Stimulated activated CD4-positive, alpha-beta T cell treated with anti-CD3 and anti-CD28 coated beads, Interleukin-12 subunit alpha, Interleukin-12 subunit beta, amount 100 ng/mL, for 4 hours (primary cell): Measurements from ENCODE around the gene GAPDH.
A peak's percentile ranks its signal among the peaks of the same experiment; 100 is the strongest.
"Not testable (repeated sequence)": the region's sequence is repeated elsewhere in the genome, so short reads cannot be mapped to it uniquely, and the experiment has no call there.

Experiments
- DNase-seq: peaks from one replicate; pipeline ENCODE4 v3.0.0-alpha.2; 2020

The GAPDH gene

GRCh38 chr12:6547987-6548386 lies 13.7 kb downstream of the GAPDH start:
- DNase-seq, result no peak

DNA sequence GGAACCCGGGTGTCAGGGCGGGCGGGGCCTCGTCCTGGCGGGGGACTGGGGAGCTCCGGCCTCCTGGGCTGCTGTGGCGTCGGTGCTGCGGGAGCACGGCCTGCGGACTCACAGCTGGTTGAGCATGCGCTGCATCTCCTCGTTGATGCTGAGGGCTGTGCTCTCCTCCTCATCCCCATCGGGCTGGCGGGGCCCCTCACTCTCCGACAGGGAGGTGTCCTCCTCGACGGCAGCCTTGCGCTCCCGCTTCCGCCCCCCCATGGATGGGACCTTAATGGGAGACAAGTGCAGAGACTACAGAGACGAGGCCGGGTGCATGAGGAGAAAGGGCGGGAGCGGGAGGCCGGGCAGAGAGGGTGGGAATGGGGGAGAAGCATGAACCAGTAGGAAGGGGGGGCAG lies 14.2 kb downstream of the GAPDH start:
- no peak for DNase-seq

DNA sequence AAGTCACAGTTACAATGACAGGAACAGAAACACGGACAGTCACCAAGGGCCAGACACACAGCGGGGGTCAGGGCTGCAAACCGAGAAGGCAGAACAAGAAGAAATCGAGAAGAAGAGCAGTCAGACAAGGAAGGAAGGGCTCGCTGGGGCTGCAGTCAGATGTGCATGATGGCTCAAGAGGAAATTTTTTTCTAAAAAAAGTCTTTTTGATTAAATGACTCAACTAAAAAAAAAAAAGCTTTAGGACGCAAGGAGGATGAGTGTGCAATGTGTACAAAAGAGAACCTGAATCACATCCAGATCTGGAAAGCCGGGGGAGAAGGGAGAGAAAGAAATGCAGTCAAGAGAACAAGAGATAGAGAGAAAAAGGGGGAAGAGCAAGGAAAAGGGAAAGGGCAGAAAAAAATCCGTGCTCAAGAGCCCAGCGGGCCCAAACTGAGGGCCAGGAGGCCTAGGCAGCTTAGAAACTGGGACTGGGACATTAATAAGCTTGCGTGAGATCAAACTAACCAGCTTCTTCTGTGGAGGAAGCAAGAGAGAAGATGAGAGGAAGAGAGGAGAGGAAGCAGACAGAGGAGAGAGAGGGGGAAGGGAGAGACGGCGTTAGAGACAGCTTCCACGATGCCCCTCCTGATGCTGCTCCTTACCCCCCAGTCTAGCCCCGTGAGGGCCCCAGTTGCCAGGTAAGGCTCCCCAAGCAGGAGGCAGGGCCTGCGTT lies 14.8 kb downstream of the GAPDH start:
- DNase-seq, result no peak

DNA sequence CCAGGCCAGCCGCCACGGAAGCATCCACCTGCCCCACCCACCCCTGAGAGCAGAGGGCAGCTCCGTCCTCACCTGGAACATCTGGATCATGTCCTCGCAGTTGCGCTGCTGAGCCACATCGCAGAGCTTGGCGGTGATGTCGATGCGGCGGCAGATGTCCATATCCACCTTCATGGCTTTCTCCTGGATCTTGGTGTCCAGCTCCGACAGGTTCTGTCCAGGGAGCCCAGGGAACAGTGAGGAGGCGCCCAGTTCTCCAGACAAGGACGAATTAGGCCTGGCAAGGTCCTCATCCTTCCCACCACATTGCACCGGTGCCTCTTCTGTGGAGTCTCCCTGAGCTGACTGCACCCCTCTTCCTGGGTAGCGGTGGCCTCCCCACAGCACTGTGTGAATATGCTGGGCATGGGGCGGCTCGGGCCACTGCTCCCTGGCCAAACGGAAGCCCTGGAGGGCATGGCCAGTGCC lies 15.4 kb downstream of the GAPDH start:
- DNase-seq, result no peak

- no peak for DNase-seq
Measured at GRCh38 chr12:6550294-6551062, 16.2 kb downstream of the GAPDH start.

DNA sequence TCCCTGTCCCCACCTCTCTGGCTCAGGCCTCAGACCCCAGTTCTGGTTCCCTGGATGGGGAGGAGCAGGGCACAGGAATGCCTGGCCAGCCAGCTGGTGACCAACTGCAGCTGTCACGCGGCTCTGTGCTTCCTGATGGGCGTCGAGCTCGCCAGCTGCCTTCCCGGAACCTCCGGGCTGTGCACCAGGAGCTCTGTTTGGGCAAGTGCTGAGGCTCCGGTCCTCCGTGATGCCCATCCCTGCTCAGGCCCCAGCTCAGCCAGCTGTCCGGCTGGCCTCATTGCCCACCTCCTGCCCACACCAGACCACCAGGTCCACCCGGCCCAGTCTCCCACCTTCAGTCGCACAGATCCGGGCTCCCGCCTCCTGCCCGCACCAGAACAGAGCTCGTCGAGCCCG lies 16.7 kb downstream of the GAPDH start:
- DNase-seq, result no peak

DNA sequence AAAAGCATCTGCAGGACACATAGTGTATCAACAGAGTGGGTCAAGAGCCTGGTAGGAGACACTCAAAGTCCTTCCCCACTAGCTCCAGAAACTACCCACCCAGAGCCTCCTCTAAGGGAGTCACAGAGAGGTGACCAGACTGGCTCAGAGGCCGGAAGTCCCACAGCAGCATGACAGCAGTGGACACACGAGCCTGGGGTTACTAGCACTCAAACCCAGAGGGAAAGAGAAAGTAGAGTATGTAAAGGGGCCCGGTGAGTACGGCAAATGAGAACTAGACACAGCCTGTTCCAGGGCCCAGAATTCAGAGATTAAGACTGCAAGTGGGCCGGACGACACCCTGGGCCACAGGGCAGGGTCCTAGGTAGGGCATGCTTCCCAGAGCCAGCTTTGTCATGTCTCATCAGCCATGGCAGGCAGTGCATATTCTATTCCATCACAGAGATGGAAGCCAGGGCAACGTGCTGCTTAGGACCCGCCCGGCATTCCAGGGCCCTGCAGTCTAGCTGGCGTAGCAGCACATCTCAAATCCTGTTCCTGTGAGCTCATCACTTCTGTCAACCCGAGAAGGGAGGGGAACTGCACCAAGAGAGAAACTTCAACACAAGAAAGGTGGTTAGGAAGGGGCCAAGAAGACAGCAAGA lies 17.3 kb downstream of the GAPDH start:
- DNase-seq, result no peak

GRCh38 chr12:6552140-6552551 lies 17.8 kb downstream of the GAPDH start:
- no peak for DNase-seq

GRCh38 chr12:6553051-6553868 lies 18.9 kb downstream of the GAPDH start:
- no peak for DNase-seq

DNA sequence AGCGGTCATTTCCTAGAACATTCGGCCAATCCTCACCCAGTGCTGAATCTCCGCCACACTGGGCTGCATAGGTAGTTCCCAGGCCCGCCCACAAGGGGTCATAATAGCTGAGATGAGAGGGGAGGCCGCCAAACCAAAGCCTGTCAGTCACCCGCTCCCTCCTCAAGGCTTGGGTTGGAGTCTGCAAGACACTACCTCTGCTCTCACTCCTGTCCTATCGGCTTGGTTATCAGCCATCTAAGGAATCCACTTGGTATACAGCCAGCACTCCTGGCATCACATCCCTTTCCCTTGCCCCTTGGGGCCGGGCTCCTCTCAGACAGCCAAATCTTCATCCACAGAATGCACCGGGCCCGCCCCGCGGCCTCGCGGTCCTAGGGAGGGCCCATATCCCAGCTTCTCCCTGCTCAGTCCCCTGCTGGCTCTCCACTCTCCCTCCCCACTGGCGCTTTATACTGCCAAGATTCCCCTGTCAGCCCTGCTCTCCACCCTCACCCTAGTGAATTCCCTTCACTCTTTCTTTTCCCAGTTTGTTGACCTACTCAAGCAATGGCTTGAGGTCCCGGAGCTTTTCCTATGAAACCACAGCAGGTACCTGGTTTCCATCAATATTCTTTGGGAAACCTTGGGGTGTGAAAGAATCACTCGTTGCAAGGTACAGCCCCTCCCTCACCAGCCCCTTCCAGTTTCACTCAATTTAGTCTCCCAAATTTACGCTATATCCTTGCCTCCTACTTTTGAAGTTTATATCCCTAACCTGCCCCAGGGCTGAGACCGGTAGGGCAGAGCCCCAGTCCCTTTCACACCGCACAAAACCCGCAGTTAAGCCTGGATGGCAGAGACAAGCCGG lies 20.1 kb downstream of the GAPDH start:
- DNase-seq, result peak; percentile 64

- peak; percentile 17 for DNase-seq
Measured at GRCh38 chr12:6555018-6555691, 20.8 kb downstream of the GAPDH start.

- DNase-seq, result not testable (repeated sequence)
Measured at GRCh38 chr12:6556496-6556817, 22.1 kb downstream of the GAPDH start.

DNA sequence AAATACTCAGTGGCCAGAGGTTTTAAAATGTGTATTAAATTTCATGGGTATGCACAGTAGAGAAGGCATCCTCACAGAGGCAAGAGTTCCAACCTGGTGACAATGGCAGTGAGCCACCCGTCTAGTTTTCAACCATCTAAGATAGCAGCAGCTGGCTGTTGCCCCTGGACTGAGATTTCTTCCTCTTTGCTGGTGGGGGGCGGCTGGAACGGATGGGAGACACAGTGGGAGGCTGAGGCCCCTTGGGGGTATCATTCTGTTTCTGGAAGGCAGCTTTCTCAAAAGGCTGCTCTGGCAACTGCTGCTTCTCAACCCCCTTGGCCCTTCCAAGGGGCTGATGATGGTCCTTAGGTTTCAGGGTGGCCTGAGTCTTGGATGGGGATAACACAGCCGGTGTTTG lies 22.5 kb downstream of the GAPDH start:
- DNase-seq, result no peak

DNA sequence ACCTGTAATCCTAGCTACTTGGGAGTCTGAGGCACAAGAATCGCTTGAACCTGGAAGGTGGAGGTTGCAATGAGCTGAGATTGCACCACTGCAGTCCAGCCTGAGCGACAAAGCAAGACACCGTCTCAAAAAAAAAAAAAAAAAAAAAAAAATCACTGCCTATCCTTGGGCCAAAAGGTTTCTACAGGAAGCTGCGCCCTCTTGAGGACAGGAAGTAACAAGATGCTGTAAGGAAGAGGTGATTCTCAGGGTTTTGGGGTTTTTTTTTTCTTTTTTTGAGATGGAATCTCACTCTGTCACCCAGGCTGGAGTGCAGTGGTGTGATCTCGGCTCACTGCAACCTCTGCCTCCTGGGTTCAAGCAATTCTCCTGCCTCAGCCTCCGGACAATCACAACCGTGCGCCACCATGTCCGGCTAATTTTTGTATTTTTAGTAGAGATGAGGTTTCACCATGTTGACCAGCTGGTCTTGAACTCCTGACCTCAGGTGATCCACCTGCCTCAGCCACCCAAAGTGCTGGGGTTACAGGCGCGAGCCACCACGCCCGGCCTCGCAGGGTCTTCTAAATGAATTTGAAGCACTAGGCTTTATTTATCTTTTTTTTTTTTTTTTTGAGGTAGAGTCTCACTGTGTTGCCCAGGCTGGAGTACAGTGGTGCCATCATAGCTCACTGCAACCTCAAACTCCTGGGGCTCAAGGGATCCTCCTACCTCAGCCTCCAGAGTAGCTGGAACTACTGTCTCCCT lies 23.9 kb downstream of the GAPDH start:
- DNase-seq, result not testable (repeated sequence)

- no peak for DNase-seq
Measured at GRCh38 chr12:6559500-6559899, 25.2 kb downstream of the GAPDH start.

- no peak for DNase-seq
Measured at GRCh38 chr12:6560501-6561205, 26.3 kb downstream of the GAPDH start.

DNA sequence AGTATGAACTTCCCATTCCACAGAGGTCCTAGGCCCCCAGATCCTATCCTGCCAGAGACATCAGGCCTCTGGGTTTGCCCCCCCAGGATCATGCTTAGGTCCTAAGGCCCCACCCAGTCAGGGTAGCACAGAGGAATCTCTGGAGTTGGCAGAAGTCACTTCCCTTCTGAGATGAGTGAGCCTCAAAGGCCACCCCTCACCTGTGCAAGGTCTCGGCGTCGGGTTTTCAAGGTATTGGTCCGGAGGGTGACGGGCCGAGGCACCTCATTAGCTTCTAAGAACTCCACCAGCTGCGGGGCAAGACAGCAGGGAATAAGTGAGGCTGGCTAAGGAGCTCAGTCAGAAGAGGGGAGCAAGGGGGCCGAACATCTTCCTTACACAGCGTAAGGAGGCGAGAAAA lies 28.6 kb downstream of the GAPDH start:
- no peak for DNase-seq

DNA sequence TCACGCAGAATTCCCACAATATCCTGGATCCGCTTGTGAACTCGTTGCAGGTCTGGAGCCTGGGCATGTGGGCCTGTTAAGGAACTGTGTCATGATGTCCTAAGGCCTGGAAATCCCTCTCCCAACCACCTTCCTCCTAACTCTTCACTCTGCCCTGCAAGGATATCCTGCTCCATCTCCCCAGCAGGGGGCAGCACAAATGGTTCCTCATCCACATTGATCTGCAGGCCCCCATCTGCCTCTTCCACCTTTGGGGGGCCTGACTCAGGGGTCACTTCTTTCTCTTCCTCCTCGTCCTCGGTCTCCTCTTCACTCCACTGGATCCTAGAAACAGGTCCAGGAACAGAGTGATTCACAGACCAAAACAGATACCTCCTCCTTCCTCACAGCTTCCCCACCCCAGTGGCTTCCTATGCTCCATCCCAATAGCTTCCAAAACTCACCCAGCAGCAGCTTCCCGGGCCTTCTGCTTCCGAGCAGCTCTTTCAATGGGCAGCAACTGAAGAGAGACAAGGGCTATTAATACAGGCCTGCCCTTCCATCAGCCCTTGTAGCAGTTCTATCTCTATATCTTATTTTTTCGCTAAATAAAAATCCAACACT lies 29.2 kb downstream of the GAPDH start:
- peak; percentile 63 for DNase-seq

- DNase-seq, result no peak
Measured at GRCh38 chr12:6567112-6567670, 32.9 kb downstream of the GAPDH start.
